HepG2 (cell line): Measurements from ENCODE around the gene ZMYND8. TPM values are rescaled to one million over a fixed set of nuclear protein-coding genes. Genes with fewer than 3 reads are reported as not detected.

Source experiments
- ARID2 ChIP-seq: sonication (generic); formaldehyde crosslinking; IDR thresholded peaks from 2 replicates; pipeline ENCODE4 v1.8.1; 2022; ENCODE audit warnings: mild to moderate bottlenecking, missing genetic modification reagents, borderline replicate concordance
- ARNTL ChIP-seq: sonication (generic); formaldehyde crosslinking; IDR thresholded peaks from 2 replicates; pipeline ENCODE4 v1.4.0; 2020; ENCODE audit warnings: mild to moderate bottlenecking, missing genetic modification reagents
- GPN1 ChIP-seq: sonication (generic); formaldehyde crosslinking; IDR thresholded peaks from 2 replicates; pipeline ENCODE4 v1.5.1; 2020; ENCODE audit warnings: missing genetic modification reagents, borderline replicate concordance
- HDAC2 ChIP-seq: sonication (generic); formaldehyde crosslinking; IDR thresholded peaks from 2 replicates; pipeline ENCODE4 v1.4.0; 2020; ENCODE audit warnings: missing genetic modification reagents
- HHEX ChIP-seq: IDR thresholded peaks from 2 replicates; pipeline ENCODE4 v1.6.1; 2016; ENCODE audit warnings: control low read depth
- ISL2 ChIP-seq: sonication (generic); formaldehyde crosslinking; IDR thresholded peaks from 2 replicates; pipeline ENCODE4 v1.5.0; 2020; ENCODE audit warnings: missing genetic modification reagents
- MED1 ChIP-seq: sonication (generic); formaldehyde crosslinking; IDR thresholded peaks from 2 replicates; pipeline ENCODE4 v1.4.0; 2020; ENCODE audit warnings: missing genetic modification reagents
- MZF1 ChIP-seq: sonication (generic); formaldehyde crosslinking; IDR thresholded peaks from 2 replicates; pipeline ENCODE4 v1.8.1; 2023; ENCODE audit warnings: mild to moderate bottlenecking, missing genetic modification reagents, borderline replicate concordance
- RAD51 ChIP-seq: fragments of 450-650 bp; IDR thresholded peaks from 2 replicates; pipeline ENCODE4 v1.6.1; 2016; ENCODE audit warnings: borderline replicate concordance
- RARG ChIP-seq: sonication (generic); formaldehyde crosslinking; IDR thresholded peaks from 2 replicates; pipeline ENCODE4 v1.4.0; 2020; ENCODE audit warnings: low read depth, mild to moderate bottlenecking, missing genetic modification reagents
- REXO4 ChIP-seq: sonication (generic); formaldehyde crosslinking; IDR thresholded peaks from 2 replicates; pipeline ENCODE4 v1.8.0; 2022; ENCODE audit warnings: missing genetic modification reagents, mild to moderate bottlenecking, borderline replicate concordance
- SYNCRIP ChIP-seq: fragments of 200-400 bp; formaldehyde crosslinking; IDR thresholded peaks from 2 replicates; pipeline ENCODE4 v1.6.1; 2018; ENCODE audit warnings: mild to moderate bottlenecking, low read depth, low read length; ENCODE audit not compliant: insufficient read depth
- TSC22D2 ChIP-seq: sonication (generic); formaldehyde crosslinking; IDR thresholded peaks from 2 replicates; pipeline ENCODE4 v1.5.1; 2020; ENCODE audit warnings: missing genetic modification reagents, mild to moderate bottlenecking, borderline replicate concordance
- ZNF205 ChIP-seq: IDR thresholded peaks from 2 replicates; pipeline ENCODE4 v1.6.1; 2018; ENCODE audit warnings: missing biosample characterization, missing genetic modification reagents
- ZNF329 ChIP-seq: sonication (generic); formaldehyde crosslinking; IDR thresholded peaks from 2 replicates; pipeline ENCODE4 v1.9.0; 2021; ENCODE audit warnings: low read depth, mild to moderate bottlenecking, missing genetic modification reagents
- ZNF354B ChIP-seq: sonication (generic); formaldehyde crosslinking; IDR thresholded peaks from 2 replicates; pipeline ENCODE4 v1.8.0; 2022; ENCODE audit warnings: mild to moderate bottlenecking, missing genetic modification reagents
- ZNF484 ChIP-seq: sonication (generic); formaldehyde crosslinking; IDR thresholded peaks from 2 replicates; pipeline ENCODE4 v1.5.1; 2020; ENCODE audit warnings: mild to moderate bottlenecking, low read depth, missing genetic modification reagents, borderline replicate concordance
- polyA plus RNA-seq, 8 experiments: library from polyadenylated mRNA; depleted of rRNA in 3 of 8; stranded (reverse) in 7 of 8; unstranded in 1 of 8; fragments of >200 nt; fragmentation: Illumina TruSeq in 4 of 8; extraction: Trizol in 4 of 8; gene quantifications; 2 replicates each; pipeline versions ENCODE4 v1.2.1 to v1.2.3, GENCODE V29; 2011 to 2016; ENCODE audit warnings: low read depth in 4 of 8, missing spikeins in 1 of 8, mixed read lengths in 1 of 8; ENCODE audit not compliant: insufficient read depth in 1 of 8
- total RNA-seq, 5 experiments: library from RNA; depleted of rRNA; stranded (reverse); fragments of >200 nt; fragmentation: Illumina TruSeq; extraction: Trizol; gene quantifications; 2 replicates each; pipeline ENCODE4 v1.2.3, GENCODE V29; 2016; ENCODE audit warnings: low read depth in 1 of 5
- TF ChIP-seq, protein P1 (sequence below): sonication (generic); formaldehyde crosslinking; IDR thresholded peaks from 2 replicates; pipeline ENCODE4 v1.4.0; 2020; ENCODE audit warnings: missing genetic modification reagents, borderline replicate concordance
- TF ChIP-seq, protein P2 (sequence below): sonication (generic); formaldehyde crosslinking; IDR thresholded peaks from 2 replicates; pipeline ENCODE4 v1.4.0; 2020; ENCODE audit warnings: mild to moderate bottlenecking, missing genetic modification reagents
- TF ChIP-seq, protein P3 (sequence below): sonication (generic); formaldehyde crosslinking; IDR thresholded peaks from 2 replicates; pipeline ENCODE4 v1.4.0; 2020; ENCODE audit warnings: missing genetic modification reagents

The ZMYND8 gene
- total and polyA plus RNA-seq, 2 of the 13 experiments (the other 11 are each of a cell fraction or from before 2014, with no cell fraction given), result 53.9 to 84.7 TPM

DNA sequence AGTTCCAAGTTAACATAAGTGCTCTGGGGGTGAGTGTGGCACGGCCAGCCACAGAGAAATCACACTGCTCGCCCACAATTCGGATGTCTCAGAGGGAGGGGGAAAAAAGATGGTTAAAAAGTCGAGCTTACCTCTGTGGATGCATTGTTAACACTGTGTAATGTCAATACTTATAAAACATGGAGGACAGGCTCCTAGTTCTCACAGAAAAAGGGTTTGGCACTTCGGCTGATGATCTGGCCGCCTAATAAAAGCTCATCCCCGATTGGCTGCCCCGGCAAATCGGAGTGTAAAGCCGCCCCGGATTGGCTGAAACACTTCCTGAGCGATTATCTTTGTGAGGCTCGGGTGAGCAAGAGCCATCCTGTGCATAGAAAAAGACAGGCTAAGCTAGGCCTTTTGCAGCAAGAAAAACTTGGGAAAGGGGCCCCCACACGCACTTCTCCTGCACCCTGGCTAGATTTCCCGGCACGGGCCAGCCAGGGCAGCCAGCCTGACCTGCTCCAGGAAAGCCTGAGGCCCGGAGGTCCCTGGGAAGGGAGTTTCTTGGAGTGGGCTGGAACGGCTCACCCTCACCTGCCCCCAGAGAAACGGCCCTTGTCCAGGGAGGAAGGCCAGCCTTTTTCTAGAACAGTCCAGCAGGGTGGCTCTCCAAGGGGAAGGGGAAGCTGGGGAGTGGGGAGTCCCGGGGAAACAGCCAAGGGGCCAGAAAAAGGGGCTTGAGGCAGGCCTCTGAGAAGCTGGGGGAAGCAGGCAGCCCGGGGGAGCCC, at the start of gene ZMYND8 (continued):
- TF ChIP-seq, protein P1, sequence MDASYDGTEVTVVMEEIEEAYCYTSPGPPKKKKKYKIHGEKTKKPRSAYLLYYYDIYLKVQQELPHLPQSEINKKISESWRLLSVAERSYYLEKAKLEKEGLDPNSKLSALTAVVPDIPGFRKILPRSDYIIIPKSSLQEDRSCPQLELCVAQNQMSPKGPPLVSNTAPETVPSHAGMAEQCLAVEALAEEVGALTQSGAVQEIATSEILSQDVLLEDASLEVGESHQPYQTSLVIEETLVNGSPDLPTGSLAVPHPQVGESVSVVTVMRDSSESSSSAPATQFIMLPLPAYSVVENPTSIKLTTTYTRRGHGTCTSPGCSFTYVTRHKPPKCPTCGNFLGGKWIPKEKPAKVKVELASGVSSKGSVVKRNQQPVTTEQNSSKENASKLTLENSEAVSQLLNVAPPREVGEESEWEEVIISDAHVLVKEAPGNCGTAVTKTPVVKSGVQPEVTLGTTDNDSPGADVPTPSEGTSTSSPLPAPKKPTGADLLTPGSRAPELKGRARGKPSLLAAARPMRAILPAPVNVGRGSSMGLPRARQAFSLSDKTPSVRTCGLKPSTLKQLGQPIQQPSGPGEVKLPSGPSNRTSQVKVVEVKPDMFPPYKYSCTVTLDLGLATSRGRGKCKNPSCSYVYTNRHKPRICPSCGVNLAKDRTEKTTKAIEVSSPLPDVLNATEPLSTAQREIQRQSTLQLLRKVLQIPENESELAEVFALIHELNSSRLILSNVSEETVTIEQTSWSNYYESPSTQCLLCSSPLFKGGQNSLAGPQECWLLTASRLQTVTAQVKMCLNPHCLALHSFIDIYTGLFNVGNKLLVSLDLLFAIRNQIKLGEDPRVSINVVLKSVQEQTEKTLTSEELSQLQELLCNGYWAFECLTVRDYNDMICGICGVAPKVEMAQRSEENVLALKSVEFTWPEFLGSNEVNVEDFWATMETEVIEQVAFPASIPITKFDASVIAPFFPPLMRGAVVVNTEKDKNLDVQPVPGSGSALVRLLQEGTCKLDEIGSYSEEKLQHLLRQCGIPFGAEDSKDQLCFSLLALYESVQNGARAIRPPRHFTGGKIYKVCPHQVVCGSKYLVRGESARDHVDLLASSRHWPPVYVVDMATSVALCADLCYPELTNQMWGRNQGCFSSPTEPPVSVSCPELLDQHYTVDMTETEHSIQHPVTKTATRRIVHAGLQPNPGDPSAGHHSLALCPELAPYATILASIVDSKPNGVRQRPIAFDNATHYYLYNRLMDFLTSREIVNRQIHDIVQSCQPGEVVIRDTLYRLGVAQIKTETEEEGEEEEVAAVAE, result peak; percentile 98
- TF ChIP-seq REXO4 (CRISPR knock-in tag) (no peak), ARID2 (CRISPR knock-in tag) (no peak), ARNTL (CRISPR knock-in tag) (no peak), ZNF329 (CRISPR knock-in tag) (no peak), GPN1 (peak; percentile 76; the same call in 1 of the 2 replicates), MED1 (peak; percentile 80), HDAC2 (CRISPR knock-in tag) (peak; percentile 44; the same call in 1 of the 2 replicates), RARG (CRISPR knock-in tag) (no peak), ZNF205 (CRISPR knock-in tag) (no peak), ZNF354B (peak; percentile 65; the same call in 1 of the 2 replicates), ISL2 (CRISPR knock-in tag) (no peak), SYNCRIP (no peak), ZNF484 (CRISPR knock-in tag) (no peak; the same call in 1 of the 2 replicates), MZF1 (CRISPR knock-in tag) (no peak), TSC22D2 (CRISPR knock-in tag) (no peak), RAD51 (no peak), HHEX (0 out of 2 replicates have a peak, but pooled peaks have one; percentile 51)
- TF ChIP-seq, protein P2, sequence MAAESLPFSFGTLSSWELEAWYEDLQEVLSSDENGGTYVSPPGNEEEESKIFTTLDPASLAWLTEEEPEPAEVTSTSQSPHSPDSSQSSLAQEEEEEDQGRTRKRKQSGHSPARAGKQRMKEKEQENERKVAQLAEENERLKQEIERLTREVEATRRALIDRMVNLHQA (CRISPR knock-in tag), result no peak
- TF ChIP-seq, protein P3, sequence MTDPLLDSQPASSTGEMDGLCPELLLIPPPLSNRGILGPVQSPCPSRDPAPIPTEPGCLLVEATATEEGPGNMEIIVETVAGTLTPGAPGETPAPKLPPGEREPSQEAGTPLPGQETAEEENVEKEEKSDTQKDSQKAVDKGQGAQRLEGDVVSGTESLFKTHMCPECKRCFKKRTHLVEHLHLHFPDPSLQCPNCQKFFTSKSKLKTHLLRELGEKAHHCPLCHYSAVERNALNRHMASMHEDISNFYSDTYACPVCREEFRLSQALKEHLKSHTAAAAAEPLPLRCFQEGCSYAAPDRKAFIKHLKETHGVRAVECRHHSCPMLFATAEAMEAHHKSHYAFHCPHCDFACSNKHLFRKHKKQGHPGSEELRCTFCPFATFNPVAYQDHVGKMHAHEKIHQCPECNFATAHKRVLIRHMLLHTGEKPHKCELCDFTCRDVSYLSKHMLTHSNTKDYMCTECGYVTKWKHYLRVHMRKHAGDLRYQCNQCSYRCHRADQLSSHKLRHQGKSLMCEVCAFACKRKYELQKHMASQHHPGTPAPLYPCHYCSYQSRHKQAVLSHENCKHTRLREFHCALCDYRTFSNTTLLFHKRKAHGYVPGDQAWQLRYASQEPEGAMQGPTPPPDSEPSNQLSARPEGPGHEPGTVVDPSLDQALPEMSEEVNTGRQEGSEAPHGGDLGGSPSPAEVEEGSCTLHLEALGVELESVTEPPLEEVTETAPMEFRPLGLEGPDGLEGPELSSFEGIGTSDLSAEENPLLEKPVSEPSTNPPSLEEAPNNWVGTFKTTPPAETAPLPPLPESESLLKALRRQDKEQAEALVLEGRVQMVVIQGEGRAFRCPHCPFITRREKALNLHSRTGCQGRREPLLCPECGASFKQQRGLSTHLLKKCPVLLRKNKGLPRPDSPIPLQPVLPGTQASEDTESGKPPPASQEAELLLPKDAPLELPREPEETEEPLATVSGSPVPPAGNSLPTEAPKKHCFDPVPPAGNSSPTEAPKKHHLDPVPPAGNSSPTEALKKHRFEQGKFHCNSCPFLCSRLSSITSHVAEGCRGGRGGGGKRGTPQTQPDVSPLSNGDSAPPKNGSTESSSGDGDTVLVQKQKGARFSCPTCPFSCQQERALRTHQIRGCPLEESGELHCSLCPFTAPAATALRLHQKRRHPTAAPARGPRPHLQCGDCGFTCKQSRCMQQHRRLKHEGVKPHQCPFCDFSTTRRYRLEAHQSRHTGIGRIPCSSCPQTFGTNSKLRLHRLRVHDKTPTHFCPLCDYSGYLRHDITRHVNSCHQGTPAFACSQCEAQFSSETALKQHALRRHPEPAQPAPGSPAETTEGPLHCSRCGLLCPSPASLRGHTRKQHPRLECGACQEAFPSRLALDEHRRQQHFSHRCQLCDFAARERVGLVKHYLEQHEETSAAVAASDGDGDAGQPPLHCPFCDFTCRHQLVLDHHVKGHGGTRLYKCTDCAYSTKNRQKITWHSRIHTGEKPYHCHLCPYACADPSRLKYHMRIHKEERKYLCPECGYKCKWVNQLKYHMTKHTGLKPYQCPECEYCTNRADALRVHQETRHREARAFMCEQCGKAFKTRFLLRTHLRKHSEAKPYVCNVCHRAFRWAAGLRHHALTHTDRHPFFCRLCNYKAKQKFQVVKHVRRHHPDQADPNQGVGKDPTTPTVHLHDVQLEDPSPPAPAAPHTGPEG (CRISPR knock-in tag), result no peak
